Eye (tissue), 1 donor: ENCODE measurements around the gene RIOK1.

Source experiments
- DNase-seq: peaks from one replicate; pipeline ENCODE4 v3.0.0-alpha.2; 2015

RIOK1 gene

DNA sequence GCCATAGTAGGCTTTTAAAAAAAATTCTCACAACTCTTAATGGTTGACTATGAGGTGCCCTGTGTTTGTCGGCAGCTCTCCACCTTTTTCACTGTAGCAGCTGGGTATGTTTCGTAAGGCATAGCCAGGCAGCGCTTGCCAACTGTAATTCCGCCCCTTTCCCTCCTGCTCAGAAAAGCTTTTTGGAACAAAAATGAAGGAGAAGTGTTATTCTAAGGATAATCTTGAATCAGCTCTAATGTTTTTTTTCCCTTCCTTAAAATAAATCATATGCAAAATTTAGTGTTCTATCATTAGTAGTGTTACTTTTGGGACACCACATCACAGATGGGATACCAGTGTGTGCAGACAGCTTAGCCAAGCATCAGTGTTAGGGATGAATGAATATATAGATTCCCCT is 21.2 kb downstream of the RIOK1 start:
- DNase-seq = no peak

DNA sequence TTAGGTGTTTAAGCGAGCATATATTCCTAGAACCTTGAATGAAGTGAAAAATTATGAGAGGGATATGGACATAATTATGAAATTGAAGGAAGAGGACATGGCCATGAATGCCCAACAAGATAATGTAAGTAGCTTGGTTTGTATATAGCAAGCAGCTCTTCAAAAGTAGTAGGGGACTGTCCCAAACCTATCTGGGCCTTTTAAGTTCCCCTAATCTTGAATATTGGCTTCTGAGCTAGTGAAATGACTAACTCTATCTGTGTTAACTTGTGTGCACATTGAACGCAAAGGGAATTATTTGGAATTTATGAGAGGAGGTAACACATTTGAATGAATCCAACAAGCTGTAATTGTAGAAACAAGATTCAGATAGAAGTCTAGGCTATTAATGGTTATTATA is 21.7 kb downstream of the RIOK1 start:
- no peak for DNase-seq

DNA sequence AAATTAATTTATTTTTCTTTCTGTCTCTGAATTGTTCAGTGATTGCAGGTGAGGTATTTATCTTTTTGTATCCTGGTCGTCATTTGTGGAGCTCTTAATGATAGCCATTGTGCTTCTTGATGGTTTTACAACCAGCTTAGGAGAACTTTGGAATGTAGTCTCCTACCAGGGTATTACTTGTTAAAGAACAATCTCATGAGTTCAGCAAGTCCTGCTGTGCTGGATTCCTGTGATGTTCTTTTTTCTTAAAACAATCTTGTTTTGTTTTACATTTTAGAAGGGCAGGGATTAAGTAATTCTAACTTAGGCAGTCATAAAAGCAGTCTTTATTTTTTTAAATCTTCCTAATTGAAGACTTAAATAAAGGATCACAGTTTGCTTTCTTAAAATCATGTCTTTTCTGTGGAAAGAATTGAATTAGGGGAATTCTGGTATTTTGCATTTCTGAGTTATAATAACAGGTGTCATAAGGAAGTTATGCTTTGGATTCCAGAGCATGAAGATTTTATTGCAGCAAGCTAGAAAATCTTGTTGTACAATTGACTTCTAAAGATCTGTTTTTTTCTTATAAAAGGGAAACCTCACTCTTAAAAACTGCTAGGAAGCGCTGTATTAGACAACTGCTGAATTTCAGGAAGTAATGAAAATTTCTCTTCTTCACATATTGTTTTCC is 23.7 kb downstream of the RIOK1 start:
- no peak for DNase-seq

DNA sequence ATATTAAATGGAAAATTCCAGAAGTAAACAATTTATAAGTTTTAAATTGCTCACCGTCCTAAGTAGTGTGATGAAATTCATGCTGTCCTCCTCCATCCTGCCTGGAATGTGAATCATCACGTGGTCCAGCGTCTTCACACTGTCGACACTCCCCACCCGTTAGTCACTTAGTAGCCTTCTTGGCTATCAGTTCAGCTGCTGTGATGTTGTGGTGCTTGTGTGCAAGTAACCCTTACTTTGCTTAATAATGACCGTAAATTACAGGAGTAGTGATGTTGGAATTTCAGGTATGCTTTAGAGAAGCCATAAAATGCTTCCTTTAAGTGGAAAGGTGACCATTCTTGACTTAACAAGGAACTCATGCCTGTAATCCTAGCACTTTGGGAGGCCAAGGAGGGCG is 25.2 kb downstream of the RIOK1 start:
- no peak for DNase-seq

DNA sequence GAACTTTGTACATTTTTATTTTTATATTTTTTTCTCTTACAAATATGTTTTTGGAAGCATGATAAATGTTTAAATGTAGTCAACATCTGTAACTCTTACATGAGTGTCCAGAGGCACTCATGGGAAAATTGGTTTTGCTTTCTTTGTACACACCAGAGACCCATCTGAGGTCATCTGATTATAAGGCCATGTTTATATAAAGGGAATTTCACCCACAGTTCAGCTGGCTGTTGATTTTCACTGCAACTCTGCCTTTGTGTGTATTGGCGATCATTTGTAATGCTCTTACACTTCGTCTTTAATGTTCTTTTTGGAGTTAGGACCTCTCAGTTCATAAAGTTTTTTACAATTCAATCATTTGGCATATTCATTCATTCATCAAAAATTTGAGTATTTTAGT is 28.1 kb downstream of the RIOK1 start:
- DNase-seq = no peak

DNA sequence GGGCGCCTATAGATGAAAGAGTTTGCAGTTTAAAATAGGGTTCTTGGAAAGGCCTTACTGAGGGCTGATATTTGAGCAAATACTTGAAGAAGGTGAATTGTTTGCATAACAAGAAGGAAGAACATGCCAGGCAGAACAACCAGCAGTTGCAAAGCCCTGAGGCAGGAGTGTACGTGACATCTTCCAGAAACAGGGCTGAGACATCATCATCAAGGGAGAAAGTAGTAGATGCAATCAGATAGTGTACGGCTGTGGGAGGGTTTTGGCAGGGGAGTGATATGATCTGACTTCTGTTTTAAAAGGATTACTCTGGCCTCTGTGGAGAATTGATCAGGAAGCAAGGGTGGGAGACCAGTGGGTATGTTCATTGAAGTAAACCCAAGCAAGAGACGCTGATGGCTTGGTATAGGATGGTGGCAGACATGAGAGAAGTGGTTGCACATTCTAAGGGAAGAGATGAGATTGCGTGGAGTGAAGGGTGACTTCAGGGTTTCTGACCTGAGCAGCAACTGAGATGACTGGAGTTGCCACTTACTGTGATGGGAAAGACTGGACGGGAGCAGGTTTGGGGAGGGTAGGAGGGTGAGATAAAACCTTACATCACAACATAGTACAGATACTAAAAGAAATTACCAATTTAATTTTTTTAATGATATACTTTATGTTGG is 28.8 kb downstream of the RIOK1 start:
- DNase-seq = peak; percentile 15

DNA sequence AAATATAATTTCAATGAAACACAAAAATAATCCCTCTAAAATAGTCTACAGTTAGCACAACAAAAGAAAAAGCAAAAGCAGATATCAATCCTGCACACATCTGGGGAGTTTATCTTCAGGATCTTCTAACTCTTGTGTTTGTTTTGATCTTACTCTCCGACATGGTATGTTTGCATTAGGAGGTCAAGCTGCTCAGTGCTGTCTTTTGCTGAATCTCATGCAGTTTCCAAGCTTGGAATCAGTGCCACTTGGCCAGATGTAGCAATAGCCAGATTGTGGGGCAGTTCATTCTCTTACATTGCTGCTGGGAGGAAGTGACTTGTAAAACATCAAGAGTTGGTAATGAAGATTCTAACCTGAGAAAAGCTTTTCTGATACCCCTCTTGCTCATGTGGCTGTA is 29.5 kb downstream of the RIOK1 start:
- no peak for DNase-seq

DNA sequence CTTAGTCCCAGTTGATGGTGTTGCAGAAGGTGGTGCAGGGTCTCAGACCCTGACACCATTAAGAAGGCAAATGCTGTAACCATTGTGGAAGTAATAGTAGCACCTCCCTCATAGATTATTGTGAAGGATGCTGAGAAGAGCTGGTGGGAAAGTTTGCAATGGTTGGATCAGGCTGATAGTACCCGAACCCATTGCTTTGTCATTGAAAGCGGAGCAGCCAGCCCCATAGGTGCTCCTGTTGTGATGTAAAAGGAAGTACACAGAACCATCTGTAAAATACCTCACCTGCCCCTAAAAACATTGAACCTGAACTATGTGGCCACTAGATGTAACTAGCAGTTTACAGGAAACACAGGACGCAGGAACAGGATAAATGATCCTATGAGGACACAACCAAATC is 31.5 kb downstream of the RIOK1 start:
- DNase-seq = no peak

DNA sequence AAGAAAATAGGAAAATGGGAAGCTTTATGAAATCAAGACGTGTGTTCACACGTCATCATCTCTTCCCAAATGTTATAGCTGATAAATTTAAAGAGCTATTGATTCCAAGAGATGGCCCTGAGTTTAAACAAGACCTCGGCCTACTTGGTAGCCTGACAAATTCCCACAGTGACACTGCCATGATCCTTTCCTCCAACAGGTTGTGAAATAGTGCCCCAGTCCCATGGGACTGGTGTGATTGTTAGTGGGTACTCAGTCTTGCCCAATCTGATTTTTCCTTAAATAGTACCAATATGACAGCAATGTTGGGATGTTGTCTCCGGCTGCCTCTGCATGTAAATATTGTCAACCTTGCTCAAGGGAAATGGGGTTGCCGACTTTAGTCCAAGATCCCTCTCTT is 34.5 kb downstream of the RIOK1 start:
- DNase-seq = no peak

DNA sequence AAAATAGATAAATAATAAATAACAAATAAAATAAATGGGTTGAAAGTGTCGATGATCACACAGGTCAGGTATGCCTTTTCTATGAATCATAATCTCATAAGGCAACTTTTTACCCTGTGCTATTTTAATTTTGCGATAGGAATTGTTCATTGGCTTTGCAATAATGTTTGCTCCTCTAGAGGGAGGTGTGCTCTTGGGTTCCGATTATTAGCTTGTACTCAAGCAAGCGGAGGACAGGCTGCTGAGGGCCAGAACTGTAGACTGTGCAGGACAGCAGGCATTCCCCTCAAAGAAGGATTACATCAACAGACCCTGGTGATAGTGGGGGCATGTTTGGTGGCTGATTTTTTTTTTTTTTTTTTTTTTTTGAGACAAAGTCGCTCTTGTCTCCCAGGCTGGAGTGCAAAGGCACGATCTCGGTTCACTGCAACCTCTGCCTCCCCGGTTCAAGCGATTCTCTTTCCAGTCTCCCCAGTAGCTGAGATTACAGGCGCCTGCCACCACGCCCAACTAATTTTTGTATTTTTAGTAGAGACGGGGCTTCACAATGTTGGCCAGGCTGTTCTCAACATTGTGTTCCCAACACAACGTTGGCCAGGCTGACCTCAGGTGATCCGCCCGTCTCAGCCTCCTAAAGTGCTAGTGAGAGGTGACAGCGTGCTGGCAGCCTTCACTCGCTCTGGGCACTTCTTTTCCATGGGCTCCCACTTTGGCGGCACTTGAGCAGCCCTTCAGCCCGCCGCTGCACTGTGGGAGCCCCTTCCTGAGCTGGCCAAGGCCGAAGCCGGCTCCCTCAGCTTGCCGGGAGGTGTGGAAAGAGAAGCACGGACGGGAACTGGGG is 35.6 kb downstream of the RIOK1 start:
- peak; percentile 51 for DNase-seq

DNA sequence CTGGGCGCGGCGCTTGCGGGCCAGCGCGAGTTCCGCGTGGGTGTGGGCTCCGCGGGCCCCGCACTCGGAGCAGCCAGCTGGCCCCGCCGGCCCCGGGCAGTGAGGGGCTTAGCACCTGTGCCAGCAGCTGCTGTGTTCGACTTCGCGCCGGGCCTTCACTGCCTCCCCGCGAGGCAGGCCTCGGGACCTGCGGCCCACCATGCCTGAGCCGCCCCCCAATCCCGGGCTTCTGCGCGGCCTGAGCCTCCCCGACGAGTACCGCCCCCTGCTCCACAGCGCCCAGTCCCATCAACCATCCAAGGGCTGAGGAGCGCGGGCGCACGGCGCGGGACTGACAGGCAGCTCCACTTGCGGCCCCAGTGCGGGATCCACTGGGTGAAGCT is 36.2 kb downstream of the RIOK1 start:
- DNase-seq = no peak

DNA sequence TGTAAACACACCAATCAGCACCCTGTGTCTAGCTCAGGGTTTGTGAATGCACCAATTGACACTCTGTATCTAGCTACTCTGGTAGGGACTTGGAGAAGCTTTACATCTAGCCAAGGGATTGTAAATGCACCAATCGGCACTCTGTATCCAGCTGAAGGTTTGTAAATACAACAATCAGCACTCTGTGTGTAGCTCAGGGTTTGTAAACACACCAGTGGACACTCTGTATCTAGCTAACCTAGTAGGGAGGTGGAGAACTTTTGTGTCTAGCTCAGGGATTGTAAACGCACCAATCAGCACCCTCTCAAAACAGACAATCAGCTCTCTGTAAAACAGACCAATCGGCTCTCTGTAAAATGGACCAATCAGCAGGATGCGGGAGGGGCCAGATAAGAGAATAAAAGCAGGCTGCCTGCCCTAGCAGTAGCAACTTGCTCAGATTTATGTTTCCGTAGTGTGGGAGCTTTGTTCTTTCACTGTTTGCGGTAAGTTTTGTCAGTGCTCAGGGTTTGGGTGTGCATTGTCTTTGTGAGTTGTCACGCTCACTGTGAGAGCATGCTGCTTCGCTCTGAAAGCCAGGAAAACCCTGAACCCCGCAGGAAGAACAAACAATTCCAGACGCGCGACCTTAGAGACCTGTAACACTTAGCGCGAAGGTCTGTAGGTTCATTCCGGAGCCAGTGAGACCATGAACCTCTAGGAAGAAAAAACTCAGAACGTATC is 37.0 kb downstream of the RIOK1 start:
- DNase-seq = no peak

DNA sequence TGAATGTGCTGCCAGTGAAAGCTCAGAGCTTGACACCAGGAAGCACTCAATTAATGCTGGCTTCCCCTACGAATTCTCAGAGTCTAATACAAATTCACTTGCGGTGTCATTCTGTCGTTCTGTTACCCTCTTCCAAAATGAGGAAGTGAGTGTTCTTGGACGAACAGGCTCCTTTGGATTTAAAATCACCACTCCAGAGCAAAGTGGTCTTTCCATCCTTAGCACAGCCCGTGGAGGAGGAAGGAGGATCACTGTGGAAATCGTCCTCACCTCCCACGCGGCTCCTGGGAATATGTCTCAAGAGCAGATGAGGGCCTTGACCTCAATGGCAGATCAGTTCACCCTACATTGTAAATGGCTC is 41.7 kb downstream of the RIOK1 start:
- no peak for DNase-seq

DNA sequence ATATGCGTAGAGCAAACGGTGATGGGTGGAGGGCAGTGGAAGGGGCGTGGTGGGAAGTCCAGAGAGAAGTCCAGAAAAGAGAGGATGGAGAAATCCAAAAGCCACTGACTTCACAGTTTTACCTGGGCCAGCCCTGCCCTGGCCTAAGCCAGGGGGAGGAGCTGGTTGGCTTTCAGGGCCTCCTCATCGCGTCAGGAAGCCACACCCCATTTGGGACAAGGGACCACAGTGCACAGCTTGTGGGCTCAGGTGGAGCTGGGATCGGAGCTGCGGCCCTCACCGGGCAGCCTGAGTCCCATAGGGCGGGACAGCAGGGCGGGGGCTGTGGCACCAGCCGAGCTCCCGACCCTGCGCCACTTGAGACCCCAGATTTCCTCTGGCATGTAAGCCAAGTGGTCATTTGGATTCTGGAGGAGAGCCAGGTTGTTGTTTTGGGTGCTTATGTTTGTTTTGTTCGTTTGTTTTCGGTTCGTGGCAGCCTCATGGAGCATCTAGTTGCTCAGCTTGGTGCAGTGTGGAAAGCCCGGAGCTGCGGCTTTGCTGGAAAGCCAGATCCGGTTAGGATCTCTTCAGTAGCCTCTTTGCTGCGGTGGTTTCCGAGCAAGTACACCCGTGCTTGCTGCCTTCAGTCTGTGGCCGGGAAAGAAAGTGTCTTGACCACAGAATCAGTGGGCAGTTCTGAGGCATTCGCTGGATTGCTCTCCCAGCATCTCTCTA is 42.2 kb downstream of the RIOK1 start:
- peak; percentile 16 for DNase-seq

DNA sequence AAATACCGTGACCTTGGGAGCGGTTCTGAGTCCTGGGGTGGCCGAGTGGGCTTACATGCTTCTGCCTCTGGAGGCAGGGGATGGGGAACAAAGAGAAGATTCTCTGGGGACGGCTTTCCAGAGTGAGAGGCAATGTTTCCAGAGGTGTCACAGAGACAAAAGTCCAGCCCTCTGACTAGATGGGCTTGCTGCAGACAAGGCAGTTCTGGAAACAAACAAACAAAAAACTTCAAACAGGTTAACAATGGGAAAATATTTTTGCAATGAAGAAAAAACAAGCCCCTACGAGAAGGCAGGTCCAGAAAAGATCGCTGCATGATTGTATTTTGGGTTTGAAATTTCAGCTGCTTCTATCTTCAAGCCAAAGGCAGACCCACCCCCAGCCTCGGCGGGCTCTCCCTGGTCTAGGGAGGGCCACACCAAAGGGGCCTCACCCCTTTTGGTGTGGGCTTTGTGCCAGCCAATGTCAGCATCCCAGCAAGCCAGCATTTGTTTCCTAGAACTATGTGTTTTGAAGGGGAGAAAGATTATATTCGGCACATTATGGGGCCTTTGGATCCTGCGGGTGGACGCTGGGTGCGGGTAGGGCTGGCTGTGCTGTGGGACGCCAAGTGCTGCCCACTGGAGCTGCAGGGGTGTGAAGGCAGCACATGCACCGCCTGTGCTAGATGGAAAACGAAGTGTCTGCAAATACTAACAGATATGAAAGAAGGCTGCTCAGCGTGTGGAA is 42.9 kb downstream of the RIOK1 start:
- DNase-seq = peak; percentile 2

DNA sequence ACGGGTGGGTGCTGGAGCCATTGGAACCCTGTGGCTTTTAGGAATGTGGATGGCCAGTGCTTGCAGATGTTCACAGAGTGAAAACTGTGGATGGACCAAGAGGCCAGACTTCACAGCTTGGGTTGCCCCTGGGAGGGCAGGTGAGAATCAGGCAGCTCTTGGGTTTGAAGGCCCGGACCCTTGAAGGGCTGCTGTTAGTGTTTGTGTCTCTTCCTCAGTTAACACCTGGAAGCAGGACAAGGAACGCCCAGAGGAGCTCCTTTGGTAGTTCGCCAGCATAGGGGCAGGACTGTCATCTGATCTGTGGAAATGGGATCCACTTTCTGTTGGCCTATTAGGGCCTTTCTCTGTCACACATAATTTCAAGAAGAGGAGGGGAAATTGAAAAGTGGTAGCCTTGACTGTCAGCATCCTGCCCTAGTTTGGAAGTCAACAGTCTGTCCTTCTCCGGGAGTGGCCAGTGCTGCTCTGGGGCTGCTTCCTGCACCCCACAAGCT is 43.6 kb downstream of the RIOK1 start:
- DNase-seq = no peak

DNA sequence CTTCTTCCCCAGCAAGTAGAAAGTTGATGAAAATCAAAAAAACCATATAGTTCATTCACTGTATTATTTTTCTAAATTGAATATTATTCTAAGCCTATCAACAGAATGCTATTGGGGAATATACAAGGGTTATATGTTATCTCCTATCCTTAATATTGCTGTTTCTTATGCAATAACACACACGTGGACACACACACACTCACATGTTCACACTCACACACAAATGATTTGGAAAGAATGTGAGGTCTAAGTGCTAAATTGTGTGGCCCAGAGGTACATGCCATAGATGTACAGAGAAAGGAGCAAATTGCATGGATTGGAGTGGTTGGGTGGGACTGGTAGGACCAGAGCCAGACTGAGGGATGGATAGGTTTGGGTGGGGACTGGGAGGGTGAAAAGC is 45.1 kb downstream of the RIOK1 start:
- no peak for DNase-seq

DNA sequence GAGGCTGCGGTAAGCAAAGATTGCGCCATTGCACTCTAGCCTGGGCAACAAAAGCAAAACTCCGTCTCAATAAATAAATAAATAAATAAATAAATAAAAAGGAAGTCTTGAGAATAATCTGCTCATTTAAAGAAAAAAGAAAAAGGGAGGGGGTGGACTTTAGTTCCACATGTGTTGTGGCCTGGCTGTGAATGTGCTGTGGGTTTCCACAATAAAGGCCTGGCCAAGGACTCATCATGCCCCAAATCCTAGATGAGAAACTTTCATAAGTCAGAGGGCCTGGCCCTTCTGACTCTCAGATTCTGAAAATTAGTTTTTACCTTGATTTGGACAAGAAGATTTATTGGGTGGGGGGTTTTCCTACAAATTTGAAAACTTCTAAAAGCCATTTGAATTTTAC is 48.4 kb downstream of the RIOK1 start:
- DNase-seq = no peak

DNA sequence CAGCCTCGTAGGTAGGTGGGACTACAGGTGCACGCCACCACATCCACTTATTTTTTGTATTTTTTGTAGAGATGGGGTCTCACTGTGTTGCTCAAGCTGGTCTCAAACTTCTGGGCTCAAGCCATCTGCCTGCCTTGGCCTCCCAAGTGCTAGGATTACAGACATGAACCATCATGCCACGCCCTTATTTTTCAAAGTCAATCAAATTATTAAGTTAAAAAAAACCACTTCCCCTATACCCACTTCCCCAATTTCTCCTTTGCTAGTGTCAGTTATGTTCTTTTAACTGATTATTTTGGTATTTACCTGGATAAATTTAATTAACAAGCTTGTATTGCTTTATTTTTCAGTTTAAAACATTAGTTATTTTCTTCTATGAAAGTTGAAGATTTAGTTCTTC is 49.6 kb downstream of the RIOK1 start:
- no peak for DNase-seq

DNA sequence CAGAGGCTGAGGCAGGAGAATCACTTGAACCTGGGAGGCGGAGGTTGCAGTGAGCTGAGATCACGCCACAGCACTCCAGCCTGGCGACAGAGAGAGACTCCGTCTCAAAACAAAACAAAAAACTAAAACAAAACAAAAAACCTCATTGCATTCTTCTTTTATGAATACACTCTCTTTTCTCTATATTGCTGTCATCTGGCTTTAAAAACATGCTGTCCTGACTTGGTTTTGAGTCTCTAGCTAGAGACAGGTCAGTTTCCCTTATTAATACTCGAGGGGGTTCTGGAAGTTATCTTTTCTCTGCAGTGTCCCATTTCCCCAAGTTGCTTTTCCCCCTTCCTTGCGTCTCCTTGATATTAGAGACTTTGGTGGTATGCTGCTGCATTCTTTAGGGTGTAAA is 50.9 kb downstream of the RIOK1 start:
- no peak for DNase-seq

DNA sequence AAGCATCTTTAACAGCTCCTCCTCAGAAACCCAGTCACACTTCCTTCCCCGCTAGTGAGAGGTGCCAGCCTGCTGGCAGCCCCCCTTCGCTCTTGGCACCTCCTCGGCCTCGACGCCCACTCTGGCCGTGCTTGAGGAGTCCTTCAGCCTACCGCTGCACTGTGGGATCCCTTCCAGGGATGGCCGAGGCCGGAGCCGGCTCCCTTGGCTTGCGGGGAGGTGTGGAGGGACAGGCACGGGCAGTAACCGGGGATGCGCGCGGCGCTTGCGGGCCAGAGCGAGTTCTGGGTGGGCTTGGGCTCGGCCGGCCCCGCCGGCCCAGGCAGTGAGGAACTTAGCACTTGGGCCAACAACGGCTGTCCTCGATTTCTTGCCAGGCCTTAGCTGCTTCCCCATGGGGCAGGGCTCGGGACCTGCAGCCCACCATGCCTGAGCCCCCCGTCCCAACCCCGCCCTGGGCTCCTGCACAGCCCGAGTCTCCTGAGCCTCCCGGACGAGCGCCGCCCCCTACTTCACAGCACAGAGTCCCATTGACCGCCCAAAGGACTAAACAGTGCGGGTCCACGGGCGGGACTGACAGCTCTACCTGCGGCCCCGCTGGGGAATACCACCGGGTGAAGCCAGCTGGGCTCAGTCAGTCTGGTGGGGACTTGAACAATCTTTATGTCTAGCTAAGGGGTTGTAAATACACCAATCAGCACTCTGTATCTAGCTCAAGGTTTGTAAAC is 51.6 kb downstream of the RIOK1 start:
- no peak for DNase-seq
